ENCODE measurements around the gene CHSY1.
A peak's percentile ranks its signal among the peaks of the same experiment; 100 is the strongest.
"Not testable (repeated sequence)": the region's sequence is repeated elsewhere in the genome, so short reads cannot be mapped to it uniquely, and the experiment has no call there.

Gene CHSY1

GRCh38 chr15:101288905-101289513, 37.2 kb upstream of the CHSY1 start:
- no peak overlapping the region for H3K4me3 ChIP-seq (ENCODE audit: low read depth, low read length)
- peak; percentile 66 for TF ChIP-seq CTCF (IDR thresholded peaks at IDR 0.05; ENCODE audit: control insufficient read depth, extremely low read depth, insufficient read depth)
- DNase-seq (ENCODE audit: low read depth): no peak

- DNase-seq (ENCODE audit: low read depth); H3K4me3 ChIP-seq (ENCODE audit: low read depth, low read length): not testable (repeated sequence)
Observed at GRCh38 chr15:101287342-101287741, 35.5 kb upstream of the CHSY1 start.

GRCh38 chr15:101286471-101287114, 34.7 kb upstream of the CHSY1 start:
- DNase-seq (ENCODE audit: low read depth): no peak
- no peak overlapping the region for H3K4me3 ChIP-seq (ENCODE audit: low read depth, low read length)
- TF ChIP-seq CTCF (IDR thresholded peaks at IDR 0.05; ENCODE audit: control insufficient read depth, extremely low read depth, insufficient read depth): no peak

- no peak for TF ChIP-seq CTCF (IDR thresholded peaks at IDR 0.05; ENCODE audit: control insufficient read depth, extremely low read depth, insufficient read depth)
- DNase-seq (ENCODE audit: low read depth): no peak
- no peak overlapping the region for H3K4me3 ChIP-seq (ENCODE audit: low read depth, low read length)
Observed at GRCh38 chr15:101283931-101284330, 32.1 kb upstream of the CHSY1 start.

- no peak for TF ChIP-seq CTCF (IDR thresholded peaks at IDR 0.05; ENCODE audit: control insufficient read depth, extremely low read depth, insufficient read depth)
- no peak for DNase-seq (ENCODE audit: low read depth)
- no peak overlapping the region for H3K4me3 ChIP-seq (ENCODE audit: low read depth, low read length)
Observed at GRCh38 chr15:101280007-101280406, 28.2 kb upstream of the CHSY1 start.

- TF ChIP-seq CTCF (IDR thresholded peaks at IDR 0.05; ENCODE audit: control insufficient read depth, extremely low read depth, insufficient read depth): no peak
- peak overlapping the region; percentile 92 for H3K4me3 ChIP-seq (ENCODE audit: low read depth, low read length)
- no peak for DNase-seq (ENCODE audit: low read depth)
Observed at GRCh38 chr15:101277943-101278564, 26.2 kb upstream of the CHSY1 start.

GRCh38 chr15:101277038-101277822, 25.4 kb upstream of the CHSY1 start, which contains the start of gene SELENOS:
SELENOS (minus strand) TSS chr15:101277485; CDS start chr15:101277417, 68 bp downstream.
- no peak for TF ChIP-seq CTCF (IDR thresholded peaks at IDR 0.05; ENCODE audit: control insufficient read depth, extremely low read depth, insufficient read depth)
- H3K4me3 ChIP-seq (ENCODE audit: low read depth, low read length): peak within 1 kb of the TSS; percentile 92
- DNase-seq (ENCODE audit: low read depth): no peak
